Stimulated activated CD4-positive, alpha-beta T cell treated with anti-CD3 and anti-CD28 coated beads, TNF-alpha, amount 100 ng/mL, for 24 hours (primary cell): ENCODE measurements around the gene AHI1.
"Not testable (repeated sequence)": the region's sequence is repeated elsewhere in the genome, so short reads cannot be mapped to it uniquely, and the experiment has no call there.

Experiments
- DNase-seq, 3 experiments: peaks; one replicate each; pipeline ENCODE4 v3.0.0-alpha.2; 2020; ENCODE audit warnings: low read depth in 3 of 3

Gene AHI1

DNA sequence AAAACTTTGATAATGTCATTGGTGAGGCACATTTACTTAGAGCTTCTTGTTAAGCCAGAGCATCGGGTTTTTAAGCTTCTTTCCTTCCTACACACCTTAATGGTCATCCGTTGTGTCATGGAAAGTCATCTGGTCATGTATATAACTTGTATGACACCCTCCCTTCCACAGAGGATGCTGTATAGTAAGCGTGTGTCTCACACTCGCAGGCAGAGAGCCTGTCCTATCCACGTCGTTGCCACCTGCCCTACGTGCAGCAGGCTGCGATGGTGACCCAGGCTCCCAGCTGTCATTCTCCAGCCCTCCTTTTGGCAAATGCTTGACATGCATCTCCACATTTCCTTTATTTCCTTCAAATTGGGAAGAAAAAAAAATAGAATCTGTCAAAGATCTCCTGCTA, 230.9 kb downstream of the AHI1 start:
- no peak for DNase-seq

DNA sequence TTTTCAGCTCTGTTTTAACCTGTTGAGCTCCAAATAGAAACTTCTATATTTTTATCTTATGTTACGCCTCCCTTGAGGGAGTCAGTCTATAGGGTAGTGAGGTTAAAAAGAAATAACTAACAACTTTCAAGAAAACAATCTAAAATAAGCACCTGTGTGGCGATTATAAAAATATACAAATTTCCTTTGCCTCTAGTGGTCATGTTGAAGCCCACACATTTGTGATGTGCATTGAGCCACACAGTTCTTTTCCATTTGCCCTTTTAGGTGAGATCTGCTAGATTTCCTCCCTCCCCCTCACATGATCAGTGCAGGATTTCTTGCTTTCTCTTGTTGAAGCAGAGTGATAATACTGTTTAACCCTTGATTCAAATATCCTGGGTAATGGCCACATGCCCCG, 232.3 kb downstream of the AHI1 start:
- no peak for DNase-seq

DNA sequence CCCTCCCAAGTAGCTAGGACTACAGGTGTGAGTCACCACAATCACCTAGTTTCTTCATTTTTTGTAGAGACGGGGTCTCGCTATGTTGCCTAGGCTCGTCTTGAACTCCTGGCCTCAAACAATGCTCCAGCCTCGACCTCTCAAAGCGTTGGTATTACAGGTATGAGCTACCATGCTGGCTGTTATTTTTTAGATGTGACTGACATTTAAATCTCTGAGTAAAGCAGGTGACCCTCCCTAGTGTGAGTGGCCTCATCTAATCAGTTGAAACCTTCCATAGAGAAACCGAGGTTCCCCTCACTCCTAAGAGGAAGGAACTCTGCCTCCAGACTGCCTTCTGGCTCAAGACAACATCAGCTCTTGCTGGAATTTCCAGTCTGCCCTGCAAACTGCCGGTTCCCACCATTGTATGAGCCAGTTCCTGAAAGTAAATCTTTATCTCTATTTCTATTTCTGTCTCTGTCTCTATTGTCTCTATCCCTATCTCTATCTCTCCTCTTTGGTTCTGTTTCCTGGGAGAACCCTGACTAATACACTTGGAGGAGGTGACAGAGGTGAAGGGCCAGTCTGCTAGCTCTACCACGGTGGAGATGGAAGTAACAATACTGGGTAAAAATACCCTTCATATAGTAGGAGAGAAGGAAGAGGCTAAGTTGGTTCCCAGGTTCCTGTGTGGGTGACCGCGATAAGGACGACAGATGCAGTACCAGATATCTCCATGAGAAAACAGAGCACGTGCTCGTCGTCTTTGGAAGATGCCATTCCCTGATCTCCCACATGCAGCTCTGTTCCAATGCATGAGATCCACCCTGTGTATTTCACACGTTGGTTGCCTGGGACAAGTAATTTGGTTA, 235.4 kb downstream of the AHI1 start:
- DNase-seq = no peak

DNA sequence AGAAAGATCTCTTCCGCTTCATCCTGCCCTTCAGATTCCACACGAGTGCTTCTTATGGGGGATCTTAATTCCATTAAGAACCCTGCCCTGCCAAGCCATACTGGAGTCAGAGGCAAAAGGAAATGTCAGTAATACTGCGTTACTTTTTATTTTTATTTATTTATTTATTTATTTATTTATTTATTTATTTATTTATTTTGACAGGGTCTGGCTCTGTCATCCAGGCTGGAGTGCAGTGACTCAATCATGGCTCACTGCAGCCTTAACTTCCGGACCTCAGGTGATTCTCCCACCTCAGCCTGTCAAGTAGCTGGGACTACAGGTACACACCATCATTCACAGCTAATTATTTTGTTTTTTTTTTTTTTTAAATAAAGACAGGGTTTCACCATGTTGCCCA, 236.9 kb downstream of the AHI1 start:
- DNase-seq = no peak

DNA sequence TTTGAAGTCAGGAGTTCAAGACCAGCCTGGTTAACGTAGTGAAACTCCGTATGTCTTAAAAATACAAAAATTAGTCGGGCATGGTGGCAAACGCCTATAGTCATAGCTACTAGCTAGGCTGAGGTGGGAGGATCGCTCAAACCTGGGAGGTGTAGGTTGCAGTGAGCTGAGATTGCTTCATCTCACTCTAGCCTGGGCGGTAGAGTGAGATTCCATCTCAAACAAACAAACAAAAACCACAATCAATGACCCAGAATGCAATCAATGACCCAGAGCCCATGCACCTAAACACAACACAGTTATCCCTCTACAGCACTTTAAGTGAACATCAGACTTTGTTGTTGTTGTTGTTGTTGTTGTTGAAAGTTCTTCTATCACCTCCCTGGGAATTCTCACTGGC, 238.6 kb downstream of the AHI1 start:
- no peak for DNase-seq

DNA sequence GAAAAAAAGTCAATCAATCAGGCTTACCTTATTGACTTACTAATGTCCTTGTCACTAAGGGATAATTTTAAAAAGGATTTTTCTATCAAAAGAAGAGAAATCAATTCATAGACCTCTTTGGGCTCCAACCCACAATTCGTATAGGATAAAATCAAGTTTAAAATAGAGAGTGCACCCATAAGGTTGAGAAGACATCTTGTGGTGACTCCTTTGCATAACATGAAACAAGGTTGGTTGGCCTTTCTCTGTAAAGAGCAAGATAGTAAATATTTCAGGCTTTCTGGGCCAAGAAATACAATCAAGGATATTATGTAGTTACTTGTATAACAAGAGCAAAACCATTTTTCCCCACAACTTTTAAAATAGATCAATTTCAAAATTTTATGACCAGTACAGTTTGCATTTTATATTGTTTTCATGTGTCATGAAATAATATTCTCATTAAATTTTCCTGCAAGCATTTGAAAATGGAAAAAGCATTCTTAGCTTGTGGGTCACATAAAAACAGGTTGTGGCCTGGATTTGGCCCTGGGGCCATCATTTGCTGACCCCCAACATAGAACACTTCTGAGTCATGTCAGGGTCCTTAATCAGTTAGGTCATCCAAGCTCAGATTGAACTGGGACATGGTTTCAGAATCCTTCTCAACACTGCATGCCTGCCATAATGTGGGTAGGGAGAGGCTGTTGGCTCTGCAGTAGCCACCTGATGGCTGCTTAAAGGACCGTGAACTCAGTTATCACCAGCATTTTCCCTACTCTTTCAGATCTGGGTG, 239.7 kb downstream of the AHI1 start:
- no peak for DNase-seq

DNA sequence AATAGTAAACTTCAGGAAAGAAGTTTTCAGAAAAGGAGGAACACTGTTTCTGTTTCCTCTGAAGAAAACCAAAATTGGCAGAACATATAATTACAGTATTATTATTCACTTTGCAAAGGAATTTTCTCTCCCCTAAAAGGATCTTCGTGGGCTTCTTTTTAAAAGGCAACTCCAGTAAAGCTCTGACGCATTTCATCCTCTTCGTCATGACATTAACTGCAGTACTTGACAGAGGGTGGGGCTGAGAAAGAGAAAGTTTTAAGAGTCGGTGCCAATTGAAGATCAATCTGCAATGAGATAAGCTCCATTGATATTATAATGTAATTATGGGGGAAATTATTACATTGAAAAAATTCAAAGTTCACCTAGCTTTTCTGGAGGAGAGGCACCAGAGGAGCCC, 240.7 kb downstream of the AHI1 start:
- no peak for DNase-seq

DNA sequence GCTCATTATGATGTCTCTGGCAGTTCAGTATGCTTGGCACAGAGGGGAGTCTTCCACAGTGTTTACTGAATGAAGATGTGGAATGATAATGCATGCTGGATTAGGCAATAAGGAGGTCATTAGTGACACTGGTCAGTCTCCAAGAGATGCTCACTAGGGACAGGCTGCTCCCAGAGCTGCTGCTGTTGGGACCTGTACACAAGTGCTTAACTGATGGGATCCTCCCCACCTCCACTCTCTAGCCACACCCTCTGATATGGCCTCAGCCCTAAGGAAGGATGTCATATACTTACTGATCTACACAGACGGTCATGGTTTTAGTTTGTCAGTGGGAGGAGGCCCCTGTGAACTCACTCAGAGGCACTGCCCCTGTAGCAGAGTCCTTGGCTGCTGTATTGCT, 243.1 kb downstream of the AHI1 start:
- DNase-seq = no peak

DNA sequence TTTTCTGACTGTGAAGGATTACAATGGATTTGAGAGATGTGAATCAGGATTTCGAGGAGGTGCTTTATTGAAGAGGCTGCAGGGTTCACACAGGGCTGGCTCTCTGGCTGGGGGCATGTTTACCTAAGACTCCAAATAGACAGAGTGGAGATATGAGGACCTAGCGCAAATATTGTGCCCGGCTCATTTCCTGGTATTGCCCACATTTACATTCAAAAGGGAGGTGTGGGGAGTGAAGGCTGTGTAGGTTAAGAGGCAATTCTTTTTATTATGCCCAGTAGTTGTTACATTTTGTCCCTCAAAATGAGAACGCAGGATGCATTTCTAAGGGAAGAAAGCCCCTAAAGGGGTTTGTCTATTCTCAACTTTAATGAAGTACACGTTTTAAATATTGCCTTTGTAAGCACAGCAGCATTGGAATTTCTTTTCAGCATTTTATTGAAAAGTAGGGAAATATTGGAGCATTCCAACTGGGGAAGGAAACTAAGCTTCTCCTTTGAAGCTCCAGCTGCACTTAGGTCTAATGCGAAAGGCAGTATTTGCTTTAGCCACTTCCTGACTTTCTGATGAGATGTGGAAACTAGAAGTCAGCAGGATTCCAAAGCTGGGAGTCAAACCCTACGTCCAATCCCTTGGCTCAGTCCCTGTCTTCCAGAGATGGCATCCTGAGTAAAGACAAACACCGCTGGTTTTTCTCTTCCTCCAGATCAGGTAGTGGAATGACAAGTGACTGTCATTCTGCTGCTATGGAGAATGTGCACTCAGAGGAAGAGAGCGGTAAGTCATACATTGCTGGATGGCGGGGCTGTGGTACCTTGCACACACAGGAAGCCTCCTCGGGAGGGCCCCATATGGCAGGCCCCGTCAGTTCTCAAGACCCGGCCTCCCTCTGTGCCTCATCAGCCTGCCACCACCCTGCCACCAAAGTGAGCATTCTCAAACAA, 245.8 kb downstream of the AHI1 start:
- no peak for DNase-seq

DNA sequence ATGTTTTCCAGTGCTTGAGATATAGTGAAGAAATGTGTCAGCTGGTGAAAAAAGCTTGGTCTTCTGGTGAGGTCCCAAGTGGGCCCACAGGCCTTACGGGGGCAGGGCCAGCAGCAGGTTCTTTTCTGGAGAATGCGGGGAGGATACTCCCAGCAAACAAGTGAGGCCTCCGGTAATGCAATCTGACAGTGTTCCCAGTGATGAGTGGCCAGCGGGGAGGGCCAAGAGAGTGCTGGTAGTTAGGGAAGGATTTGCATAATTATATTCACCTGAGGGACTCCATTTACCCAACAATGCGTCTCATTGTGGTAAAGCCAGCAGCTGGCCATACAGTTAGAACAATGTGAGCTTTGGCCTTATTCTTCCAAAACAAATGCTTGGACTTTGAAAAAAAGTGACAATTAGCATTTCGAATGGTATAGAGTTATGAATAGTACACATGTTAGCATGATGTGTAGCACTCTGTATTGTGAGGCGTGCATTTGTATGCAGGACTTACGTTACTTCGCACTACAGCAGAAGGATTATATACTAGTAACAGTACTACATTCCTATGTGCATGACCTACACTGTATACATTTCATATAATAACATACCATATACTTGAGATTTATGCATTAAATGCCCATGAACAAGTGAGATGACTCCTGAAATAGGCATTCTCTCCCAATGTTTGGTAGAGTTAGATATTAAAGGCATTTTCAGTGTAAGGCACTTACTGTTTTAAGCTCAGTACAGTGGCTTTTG, 246.6 kb downstream of the AHI1 start:
- no peak for DNase-seq

DNA sequence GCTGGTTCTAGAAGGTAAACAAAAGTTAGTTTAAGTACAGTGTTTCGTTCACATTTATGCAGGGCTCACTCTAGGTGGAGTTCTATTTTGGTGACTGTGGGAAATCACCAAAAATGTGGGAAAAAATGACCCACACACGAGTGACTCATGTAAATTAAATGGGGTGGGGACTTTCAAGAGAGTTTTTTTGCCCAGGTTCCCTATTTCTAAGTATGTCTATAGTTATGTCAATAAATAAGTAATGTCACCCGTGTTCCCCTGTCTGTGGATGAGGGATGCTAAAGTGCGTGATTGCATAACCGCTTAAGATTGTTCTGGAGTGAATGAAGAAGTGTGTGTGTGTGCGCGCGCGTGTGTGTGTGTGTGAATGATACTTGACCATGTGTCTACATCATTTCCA, 247.3 kb downstream of the AHI1 start:
- no peak for DNase-seq

DNA sequence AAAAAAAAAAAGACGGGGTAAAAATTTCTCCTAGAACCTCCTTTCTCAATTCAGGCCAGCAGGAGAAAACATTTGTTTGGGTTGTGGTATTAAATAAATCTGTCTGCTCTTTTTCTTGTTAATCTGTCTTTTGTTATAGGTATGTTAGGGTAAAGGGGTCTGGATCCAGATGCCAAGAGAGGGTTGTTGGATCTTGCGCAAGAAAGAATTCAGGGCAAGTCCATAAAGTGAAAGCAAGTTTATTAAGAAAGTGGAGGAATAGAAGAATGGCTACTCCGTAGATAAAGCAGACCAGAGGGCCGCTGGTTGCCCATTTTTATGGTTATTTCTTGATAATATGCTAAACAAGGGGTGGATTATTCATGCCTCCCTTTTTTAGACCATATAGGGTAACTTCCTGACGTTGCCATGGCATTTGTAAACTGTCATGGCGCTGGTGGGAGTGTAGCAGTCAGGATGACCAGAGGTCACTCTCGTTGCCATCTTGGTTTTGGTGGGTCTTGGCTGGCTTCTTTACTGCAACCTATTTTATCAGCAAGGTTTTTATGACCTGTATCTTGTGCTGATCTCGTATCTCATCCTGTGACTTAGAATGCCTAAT, 251.0 kb downstream of the AHI1 start:
- not testable (repeated sequence) for DNase-seq

DNA sequence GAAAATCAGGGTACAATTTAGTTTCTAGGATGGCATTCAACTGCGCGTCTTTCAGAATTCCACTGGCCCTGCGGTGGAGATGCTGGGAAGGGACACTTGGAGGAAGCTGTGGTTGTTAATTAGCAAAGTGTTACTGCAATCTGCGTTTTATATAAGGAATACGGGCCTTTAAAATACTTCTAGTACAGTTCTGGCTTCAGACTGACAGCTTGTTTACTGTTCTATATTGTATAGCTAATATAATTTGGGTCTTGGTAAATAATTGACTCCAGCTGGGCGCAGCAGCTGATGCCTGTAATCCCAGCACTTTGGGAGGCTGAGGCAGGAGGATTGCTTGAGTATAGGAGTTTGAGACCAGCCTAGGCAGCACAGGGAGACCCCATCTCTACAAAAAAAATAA, 252.7 kb downstream of the AHI1 start:
- no peak for DNase-seq

DNA sequence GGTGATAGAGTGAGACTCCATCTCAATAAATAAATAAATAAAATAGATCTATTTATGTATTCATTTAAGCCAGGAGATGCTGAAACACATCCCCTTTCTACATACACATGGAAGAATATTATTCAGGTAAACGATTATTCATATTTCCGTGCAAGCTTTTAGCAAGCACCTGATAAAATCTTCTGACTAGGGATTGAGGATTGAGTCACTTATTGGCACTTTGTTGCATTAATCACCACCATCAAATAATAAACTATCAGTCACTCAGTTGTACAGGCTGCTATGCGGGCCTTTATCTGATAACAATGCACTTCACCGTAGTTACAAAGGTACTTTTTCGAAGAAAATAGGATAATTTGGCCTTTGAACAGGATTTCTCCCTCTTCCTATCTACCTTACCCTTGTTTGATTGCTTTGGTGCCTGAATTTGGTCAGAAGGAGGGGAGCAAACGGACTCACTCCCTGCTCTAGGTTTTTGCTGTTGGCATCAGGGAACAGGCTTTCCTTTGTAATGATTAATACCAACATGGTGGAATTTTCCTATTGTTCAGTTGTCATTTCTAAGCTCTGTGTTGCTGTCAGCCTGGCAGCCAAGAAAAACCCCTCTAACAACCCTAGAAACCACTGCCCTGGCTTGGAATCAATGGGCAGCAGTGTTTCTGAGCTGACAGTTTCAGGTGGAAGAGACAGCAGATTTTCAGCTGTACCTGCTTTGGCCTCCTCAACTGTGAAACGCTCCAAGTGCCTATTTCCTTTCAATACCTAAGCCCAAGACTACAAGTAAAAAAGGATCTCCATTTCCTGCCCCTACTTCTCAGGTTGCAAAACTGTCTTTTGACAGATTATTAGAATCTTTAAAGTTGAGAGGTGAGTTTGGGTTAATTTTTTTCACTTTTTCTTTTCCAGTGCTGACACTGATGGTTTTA, 253.4 kb downstream of the AHI1 start:
- no peak for DNase-seq

DNA sequence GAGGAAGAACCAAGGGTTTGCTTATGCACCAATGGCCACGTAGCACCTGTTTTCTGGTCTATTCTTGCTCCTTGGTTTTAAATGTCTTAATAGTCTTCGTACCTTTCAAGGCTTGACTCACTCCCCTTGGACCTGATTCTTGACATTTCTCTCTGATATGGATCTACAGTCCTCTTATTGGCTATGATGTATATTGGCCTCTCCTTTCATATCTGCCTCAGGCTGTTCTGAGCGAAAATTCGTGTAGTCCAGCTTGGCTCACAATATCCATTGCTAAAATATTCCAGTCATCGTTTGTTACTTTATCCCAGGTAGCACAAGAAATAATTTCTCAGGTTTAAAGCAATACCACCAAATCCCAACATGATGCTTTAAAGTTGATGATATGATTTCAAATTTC, 256.8 kb downstream of the AHI1 start:
- DNase-seq = no peak

DNA sequence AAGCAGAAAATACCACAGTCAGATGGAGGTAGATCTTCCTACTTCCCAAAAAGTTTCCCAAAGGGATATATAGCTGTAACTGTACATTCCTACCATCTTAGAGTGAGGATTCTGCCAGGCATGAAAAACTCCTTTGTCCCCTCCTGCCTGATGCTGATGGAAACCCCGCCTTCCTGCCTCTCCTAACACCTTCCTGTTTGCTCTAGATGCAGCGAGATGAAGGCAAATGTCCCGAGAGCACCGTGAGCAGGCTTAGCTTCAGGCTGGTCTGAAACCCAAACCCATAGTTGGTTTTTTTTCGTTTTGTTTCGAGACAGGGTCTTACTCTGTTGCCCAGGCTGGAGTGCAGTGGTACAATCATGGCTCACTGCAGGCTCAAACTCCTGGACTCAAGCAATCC, 260.8 kb downstream of the AHI1 start:
- DNase-seq = no peak

DNA sequence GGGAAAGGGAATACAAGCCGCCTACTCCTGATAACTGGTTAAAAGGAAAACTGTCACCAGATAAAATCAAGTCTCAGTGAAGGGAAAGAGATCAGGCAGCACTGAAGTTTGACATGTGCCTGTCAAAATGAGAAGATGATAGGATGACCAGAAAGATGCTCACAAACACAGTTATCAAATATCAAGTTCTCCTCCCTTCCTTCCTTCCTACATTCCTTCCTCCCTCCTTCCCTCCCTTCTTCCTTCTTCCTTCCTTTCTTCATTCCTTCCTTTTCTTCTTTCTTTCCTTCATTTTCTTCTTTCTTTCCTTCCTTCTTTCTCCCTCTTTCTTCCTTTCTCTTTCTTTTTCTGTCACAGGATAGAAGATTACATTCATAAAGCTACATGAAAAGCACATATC, 261.2 kb downstream of the AHI1 start:
- no peak for DNase-seq

DNA sequence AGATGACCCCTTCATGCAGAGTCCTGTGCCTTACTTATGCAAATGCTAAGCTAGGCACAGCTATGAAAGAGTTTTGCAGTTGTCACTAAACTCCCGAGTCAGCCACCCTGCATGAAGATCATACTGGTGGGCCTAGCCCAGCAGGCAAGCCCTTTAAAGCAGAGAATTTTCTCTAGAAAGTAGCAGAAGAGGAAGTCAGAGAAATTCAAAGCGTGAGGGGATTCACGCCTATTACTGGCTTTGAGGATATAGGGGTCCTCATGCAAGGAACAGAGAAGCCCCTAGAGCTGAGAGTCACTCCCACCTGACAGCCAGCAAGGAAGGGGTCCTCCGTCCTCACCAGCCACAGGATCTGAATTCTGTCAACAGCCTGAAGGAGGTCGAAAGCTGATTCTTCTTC, 261.8 kb downstream of the AHI1 start:
- no peak for DNase-seq

DNA sequence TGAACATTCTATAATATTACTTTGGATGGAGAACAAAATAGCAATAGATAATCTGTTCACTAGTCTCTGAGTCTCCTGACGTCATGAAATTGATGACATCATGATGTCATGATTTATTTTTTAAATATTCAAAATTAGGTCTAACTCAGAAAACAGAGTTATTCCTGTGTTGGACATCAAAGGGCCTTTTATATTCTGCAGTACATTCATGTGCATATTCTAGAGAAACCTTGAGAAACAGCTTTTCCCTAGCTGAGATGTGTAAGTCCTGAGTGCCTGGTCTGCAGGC, 263.1 kb downstream of the AHI1 start:
- DNase-seq = no peak
